ENCODE results near the gene HSPA1A. TPM values are rescaled to one million over a fixed set of nuclear protein-coding genes. Genes with fewer than 3 reads are reported as not detected.
"Not testable (repeated sequence)": the region's sequence is repeated elsewhere in the genome, so short reads cannot be mapped to it uniquely, and the experiment has no call there.

HSPA1A gene
- total RNA-seq, 1 donor from 2014 or later = 155 TPM

GRCh38 chr6:31836474-31837368, 21.4 kb downstream of the HSPA1A start:
- peak; percentile 33 for DNase-seq

GRCh38 chr6:31837369-31838113, 22.2 kb downstream of the HSPA1A start:
- peak; percentile 60 for DNase-seq

DNA sequence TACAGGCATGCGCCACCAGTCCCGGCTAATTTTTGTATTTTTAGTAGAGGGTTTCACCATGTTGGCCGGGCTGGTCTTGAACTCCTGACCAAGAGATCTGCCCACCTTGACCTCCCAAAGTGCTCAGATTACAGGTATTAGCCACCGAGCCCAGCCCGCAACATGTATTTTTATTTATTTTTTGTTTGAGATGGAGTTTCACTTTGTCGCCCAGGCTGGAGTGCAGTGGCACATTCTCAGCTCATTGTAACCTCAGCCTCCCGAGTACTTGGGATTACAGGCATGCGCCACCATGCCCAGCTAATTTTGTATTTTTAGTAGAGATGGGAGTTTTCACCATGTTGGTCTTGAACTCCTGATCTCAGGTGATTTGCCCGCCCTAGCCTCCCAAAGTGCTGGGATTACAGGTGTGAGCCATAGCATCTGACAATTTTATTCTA, 22.8 kb downstream of the HSPA1A start:
- DNase-seq = not testable (repeated sequence)

DNA sequence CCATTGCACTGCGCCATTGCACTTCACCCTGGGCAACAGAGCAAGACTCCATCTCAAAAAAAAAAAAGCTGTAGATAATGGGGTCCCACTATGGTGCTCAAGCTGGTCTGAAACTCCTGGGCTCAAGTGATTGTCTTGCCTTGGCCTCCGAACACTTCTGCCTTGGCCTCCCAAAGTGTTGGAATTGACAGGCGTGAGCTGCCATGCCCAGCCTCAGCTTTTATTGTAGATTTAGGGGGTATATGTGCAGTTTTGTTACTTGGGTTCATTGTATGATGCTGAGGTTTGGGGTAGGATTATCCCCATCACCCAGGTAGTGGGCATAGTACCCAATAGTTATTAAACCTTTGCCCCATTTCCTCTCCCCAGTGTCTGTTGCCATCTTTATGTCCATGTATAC, 23.6 kb downstream of the HSPA1A start:
- DNase-seq = no peak

DNA sequence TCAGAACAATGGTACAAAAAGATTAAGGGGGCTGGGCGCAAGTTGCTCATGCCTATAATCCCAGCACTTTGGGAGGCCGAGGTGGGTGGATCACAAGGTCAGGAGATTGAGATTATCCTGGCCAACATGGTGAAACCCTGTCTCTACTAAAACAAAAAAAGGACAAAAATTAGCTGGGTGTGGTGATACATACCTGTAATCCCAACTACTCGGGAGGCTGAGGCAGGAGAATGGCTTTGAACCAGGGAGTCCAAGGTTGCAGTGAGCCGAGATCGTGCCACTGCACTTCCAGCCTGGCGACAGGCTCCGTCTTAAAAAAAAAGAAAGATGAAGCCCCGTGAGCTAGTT, 24.4 kb downstream of the HSPA1A start:
- not testable (repeated sequence) for DNase-seq

GRCh38 chr6:31842053-31842452, 26.7 kb downstream of the HSPA1A start:
- no peak for DNase-seq

- no peak for DNase-seq
Measured at GRCh38 chr6:31844507-31844906, 29.2 kb downstream of the HSPA1A start.

- no peak for DNase-seq
Measured at GRCh38 chr6:31847276-31847978, 32.1 kb downstream of the HSPA1A start.

- no peak for DNase-seq
Measured at GRCh38 chr6:31850765-31851484, 35.6 kb downstream of the HSPA1A start.

DNA sequence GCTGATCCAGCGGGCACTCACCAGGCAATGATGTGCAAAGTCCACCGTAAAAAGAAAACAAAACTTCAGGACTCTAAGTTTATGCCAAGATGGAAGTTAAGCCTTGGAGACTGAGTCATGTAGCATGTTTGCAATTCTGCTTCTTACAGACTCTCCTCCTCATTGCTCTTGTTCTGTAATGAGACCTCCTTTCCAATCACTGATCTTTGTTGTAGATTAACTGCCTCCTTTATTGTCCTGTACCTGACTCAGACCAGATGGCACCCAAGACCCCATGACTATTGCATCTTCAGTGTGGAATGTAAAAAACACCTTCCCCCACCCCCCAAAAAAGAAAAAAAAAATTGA, 36.1 kb downstream of the HSPA1A start:
- DNase-seq = no peak

GRCh38 chr6:31851980-31852718, 36.8 kb downstream of the HSPA1A start:
- DNase-seq = not testable (repeated sequence)

DNA sequence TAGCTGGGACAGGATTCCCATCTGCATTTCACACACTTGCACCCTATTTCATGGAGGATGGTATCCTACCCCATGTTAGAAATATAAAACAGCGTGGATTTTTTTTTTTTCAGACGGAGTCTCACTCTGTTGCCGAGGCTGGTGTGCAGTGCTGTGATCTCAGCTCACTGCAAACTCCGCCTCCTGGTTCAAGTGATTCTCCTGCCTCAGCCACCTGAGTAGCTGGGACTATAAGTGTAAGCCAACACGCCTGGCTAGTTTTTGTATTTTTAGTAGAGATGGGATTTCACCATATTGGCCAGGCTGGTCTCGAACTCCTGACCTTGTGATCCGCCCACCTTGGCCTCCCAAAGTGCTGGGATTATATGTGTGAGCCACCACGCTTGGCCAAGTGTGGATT, 42.4 kb downstream of the HSPA1A start:
- not testable (repeated sequence) for DNase-seq

DNA sequence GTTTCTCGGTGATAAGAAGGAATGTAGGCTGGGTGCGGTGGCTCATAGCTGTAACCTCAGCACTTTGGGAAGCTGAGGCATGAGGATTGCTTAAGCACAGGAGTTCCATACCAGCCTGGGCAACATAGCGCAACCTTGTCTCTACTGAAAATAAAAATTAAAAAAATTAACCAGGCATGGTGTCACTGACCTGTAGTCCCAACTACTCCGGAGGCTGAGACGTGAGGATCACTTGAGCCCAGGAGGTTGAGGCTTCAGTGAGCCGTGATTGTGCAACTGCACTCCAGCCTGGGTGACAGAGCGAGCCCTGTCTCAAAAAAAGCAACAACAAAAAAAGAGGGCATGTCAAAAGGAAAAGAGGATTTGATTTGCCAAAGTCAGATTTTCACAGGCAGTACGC, 43.4 kb downstream of the HSPA1A start:
- DNase-seq = no peak

GRCh38 chr6:31859923-31860322, 44.6 kb downstream of the HSPA1A start:
- no peak for DNase-seq

GRCh38 chr6:31860349-31860748, 45.0 kb downstream of the HSPA1A start:
- DNase-seq = no peak

GRCh38 chr6:31861150-31861549, 45.8 kb downstream of the HSPA1A start:
- DNase-seq = no peak

DNA sequence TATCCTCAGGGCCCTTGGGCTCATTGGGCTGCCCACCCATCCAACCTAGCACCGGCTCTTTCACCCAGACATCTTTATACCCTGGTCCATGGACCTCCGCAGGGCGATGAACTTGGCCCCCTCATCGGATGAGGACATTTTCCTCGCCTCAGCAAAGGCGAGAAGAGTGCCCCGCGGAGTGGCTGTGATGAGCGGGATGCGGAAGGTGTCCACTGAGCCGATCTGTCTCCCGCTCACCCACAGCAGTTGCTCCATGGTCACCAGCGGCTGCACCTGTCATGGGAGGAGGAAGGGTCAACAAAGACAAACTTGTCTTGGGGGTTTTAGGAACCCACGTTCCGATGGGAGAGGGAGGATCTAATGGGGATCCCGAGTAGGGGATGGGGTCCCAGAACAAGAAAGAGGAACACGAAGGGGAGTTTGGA, 46.6 kb downstream of the HSPA1A start:
- no peak for DNase-seq

DNA sequence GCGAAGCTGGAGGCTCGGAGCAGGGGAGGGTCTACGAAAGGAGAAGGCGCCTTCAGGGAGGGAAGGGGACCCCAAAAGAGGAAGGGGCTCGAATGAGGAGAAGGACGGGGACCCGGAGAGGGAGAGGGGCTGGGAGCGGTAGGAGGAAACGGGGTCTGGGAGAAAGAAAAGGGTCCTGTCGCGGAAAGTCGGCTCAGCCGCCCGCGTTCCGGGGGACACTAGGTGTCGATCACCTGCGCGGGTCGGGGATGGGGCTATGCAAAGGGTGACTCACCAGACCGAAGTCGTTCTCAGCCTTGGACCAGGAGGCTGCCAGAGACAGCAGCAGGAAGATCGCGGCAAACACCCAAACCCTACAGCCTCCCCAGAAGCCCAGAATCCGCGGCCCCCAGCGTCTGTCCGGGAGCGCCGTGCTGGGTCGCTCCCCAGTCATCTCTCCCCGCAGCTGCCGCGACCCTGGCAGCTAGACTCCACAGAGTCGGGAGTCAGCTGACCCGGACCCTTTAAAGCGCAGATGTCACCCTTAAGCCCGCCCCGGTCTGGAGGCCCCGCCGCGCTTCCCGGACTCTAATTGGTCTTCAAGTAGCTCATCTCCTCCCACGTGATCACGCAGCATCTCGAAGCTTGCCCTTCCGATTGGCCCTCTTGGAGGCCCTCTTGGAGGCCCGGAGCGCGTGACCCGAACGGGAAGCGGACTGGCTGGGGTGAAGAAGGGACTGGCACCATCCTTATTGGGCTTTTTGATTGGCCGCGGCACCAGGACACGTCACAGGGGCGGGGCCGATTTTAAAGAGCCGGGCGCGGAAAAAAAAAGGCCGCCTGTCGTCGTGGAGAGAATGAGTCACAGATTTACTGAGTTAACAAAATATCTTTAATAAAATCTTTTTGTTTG, 47.2 kb downstream of the HSPA1A start, which contains the start of gene NEU1:
TSS of gene NEU1 (minus strand) at position 478 of the 892 bp plus-strand sequence. CDS start at position 433, 45 bp downstream.
- DNase-seq = peak; percentile 100

GRCh38 chr6:31864123-31864562, 48.8 kb downstream of the HSPA1A start:
- not testable (repeated sequence) for DNase-seq

DNA sequence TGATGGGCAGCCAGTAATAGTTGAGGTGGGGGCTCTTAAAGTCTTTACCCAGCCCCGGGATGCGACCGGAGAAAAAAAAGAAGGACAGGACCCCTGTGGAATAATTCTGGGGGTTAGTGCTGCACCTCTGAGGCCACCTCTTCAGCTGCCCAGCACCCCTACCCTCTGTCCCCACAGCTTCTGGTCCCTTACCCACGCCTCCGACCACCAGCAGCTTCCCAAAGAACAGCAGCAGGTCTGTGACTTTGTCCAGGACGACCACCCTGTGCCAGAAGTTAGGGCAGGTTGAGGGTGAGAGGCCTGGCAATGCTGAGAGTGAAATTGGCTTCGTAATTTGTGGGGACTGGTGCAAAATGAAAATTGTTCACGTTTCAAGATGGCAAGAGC, 49.5 kb downstream of the HSPA1A start:
- no peak for DNase-seq

Data from dermis blood vessel endothelial cell (primary cell).